Gastroesophageal sphincter (tissue), 4 donors: ENCODE results near the gene MRO. TPM values are rescaled to one million over a fixed set of nuclear protein-coding genes. Genes with fewer than 3 reads are reported as not detected.
"Not testable (repeated sequence)": the region's sequence is repeated elsewhere in the genome, so short reads cannot be mapped to it uniquely, and the experiment has no call there.

ENCODE experiments used
- ATAC-seq: fragments of 150-250 bp; one replicate; pipeline ENCODE4 v1.9.1; 2016; ENCODE audit warnings: mild to moderate bottlenecking, moderate library complexity
- H3K27ac ChIP-seq, 4 donors: fragments of 200-600 bp; sonication (generic) in 3 of 4; 1 replicate in 3 of 4; 2 replicates in 1 of 4; pipeline ENCODE4 v1.5.1; 2016 to 2019
- H3K27me3 ChIP-seq: fragments of 200-600 bp; sonication (generic); one replicate; pipeline ENCODE4 v1.5.1; 2019
- H3K36me3 ChIP-seq, 2 donors: fragments of 200-600 bp; sonication (generic); one replicate each; pipeline ENCODE4 v1.5.1; 2019; ENCODE audit warnings: control low read depth in 1 of 2
- H3K4me1 ChIP-seq, 3 donors: fragments of 200-600 bp; sonication (generic); 1 replicate in 2 of 3; 2 replicates in 1 of 3; pipeline ENCODE4 v1.5.1; 2016 to 2019; ENCODE audit warnings: control low read depth in 2 of 3
- H3K4me3 ChIP-seq, 2 donors: fragments of 200-600 bp; sonication (generic); one replicate each; pipeline ENCODE4 v1.5.1; 2019; ENCODE audit warnings: mild to moderate bottlenecking in 1 of 2, moderate library complexity in 1 of 2
- H3K9me3 ChIP-seq, 3 donors: fragments of 200-600 bp; sonication (generic); one replicate each; pipeline ENCODE4 v1.5.1; 2017 to 2019; ENCODE audit warnings: control low read depth in 2 of 3
- EP300 ChIP-seq: sonication (generic); formaldehyde crosslinking; IDR thresholded peaks from one replicate; pipeline ENCODE4 v1.6.1; 2017; ENCODE audit warnings: antibody characterized with exemption, mild to moderate bottlenecking
- POLR2A ChIP-seq, 2 donors: fragments of 450-650 bp; IDR thresholded peaks; one replicate each; pipeline ENCODE4 v1.6.1; 2017; ENCODE audit warnings: antibody characterized with exemption in 2 of 2, mild to moderate bottlenecking in 2 of 2, moderate library complexity in 1 of 2
- POLR2AphosphoS5 ChIP-seq: sonication (generic); formaldehyde crosslinking; IDR thresholded peaks from one replicate; pipeline ENCODE4 v1.6.1; 2017; ENCODE audit warnings: antibody characterized with exemption
- WGBS, 2 donors: methylation state at CpG; one replicate each; pipeline ENCODE4 v1.1.5; 2018; ENCODE audit warnings: low coverage in 1 of 2; 5-methylcytosine and 5-hydroxymethylcytosine counted together
- total RNA-seq, 4 donors: library from RNA; depleted of rRNA; stranded (reverse); fragments of >200 nt; gene quantifications; one replicate each; pipeline ENCODE4 v1.1.0, GENCODE V29; 2016
- TF ChIP-seq, protein P1 (sequence below), 4 experiments: fragments of 200-600 bp in 2 of 4; fragments of 450-650 bp in 2 of 4; sonication (generic) in 1 of 4; IDR thresholded peaks; one replicate each; pipeline ENCODE4 v1.5.1; 2017 to 2019; ENCODE audit warnings: antibody characterized with exemption in 4 of 4, mild to moderate bottlenecking in 2 of 4, moderate library complexity in 2 of 4

Gene MRO
- total RNA-seq, 4 donors from 2014 or later: 0.16 to 0.94 (median 0.31) TPM; not detected in 1

DNA sequence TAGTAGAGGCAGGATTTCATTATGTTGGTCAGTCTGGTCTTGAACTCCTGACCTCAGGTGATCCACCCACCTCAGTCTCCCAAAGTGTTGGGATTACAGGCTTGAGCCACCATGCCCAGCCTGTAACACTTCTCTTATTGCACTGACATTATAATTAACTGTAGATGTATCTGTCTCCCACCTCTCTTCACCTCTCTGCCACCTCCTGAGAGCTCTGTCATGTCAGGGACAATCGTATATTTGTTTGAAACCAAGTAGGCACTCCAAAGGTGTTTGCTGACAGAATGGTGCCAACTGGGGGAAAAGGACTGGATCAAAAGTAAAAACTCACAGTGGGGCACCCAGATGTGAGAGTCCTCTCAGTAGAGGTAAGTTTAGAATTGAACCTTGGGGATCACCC lies 41.8 kb upstream of the MRO start:
- WGBS, 2 donors: 77% methylated on average over 1 of the region's 1 CpG; no CpG with 5 or more reads in 1 of the 2 donors
- H3K27me3 ChIP-seq: no peaks in the 10 kb centered on the region
- no peak for TF ChIP-seq POLR2AphosphoS5
- no peak overlapping the region for H3K4me3 ChIP-seq
- ATAC-seq: no peak
- no peaks in the 10 kb centered on the region for H3K9me3 ChIP-seq
- peaks cover 0 to 19% (median 0%) of the 10 kb centered on the region in 3 donors for H3K4me1 ChIP-seq
- no peak overlapping the region for H3K27ac ChIP-seq
- no peaks in the 10 kb centered on the region for H3K36me3 ChIP-seq

DNA sequence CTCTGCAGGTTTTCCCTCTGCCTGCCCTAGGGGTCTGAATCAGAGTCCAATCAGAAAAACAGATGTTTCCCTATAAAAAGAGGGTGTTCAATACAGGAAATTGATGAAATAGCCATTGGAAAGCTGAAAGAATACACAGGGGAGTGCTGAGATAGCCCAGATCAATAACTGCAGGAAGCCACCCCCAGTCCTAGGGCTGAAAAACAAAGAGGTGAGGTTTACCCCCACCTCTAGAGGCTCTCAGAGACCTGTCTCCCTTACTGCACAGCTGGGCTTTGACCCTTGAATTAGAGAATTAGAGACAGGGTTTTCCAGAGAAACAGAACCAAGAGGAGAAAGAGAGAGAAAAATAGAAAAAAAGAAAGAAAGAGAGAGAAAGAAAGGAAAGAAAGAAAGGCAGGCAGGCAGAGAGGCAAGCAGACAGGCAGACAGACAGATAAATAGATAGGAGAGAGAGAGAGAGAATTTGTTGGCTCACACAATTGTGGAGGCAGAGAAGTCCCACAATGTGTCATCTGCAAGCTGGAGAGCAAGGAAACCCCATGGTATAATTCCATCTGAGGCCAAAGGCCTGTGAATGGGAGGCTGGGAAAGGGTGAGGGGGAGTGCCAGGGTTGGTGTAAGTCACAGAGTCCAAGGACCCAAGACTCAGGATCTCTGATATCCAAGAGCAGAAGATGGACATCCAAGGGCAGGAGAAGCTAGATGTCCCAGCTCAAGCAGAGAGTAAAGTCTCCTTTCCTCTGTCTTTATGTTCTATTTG lies 40.2 kb upstream of the MRO start:
- Histone ChIP-seq H3K27me3 (no peaks in the 10 kb centered on the region), H3K27ac (no peak overlapping the region), H3K4me3 (no peak overlapping the region), H3K9me3 (no peaks in the 10 kb centered on the region), H3K36me3 (no peaks in the 10 kb centered on the region), H3K4me1 (peaks cover 0 to 17% (median 0%) of the 10 kb centered on the region in 3 donors)
- no peak for TF ChIP-seq POLR2A (IDR thresholded peaks at IDR 0.05)
- TF ChIP-seq, protein P1, sequence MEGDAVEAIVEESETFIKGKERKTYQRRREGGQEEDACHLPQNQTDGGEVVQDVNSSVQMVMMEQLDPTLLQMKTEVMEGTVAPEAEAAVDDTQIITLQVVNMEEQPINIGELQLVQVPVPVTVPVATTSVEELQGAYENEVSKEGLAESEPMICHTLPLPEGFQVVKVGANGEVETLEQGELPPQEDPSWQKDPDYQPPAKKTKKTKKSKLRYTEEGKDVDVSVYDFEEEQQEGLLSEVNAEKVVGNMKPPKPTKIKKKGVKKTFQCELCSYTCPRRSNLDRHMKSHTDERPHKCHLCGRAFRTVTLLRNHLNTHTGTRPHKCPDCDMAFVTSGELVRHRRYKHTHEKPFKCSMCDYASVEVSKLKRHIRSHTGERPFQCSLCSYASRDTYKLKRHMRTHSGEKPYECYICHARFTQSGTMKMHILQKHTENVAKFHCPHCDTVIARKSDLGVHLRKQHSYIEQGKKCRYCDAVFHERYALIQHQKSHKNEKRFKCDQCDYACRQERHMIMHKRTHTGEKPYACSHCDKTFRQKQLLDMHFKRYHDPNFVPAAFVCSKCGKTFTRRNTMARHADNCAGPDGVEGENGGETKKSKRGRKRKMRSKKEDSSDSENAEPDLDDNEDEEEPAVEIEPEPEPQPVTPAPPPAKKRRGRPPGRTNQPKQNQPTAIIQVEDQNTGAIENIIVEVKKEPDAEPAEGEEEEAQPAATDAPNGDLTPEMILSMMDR (IDR thresholded peaks at IDR 0.05): no peak
- TF ChIP-seq POLR2AphosphoS5: no peak
- ATAC-seq: no peak

DNA sequence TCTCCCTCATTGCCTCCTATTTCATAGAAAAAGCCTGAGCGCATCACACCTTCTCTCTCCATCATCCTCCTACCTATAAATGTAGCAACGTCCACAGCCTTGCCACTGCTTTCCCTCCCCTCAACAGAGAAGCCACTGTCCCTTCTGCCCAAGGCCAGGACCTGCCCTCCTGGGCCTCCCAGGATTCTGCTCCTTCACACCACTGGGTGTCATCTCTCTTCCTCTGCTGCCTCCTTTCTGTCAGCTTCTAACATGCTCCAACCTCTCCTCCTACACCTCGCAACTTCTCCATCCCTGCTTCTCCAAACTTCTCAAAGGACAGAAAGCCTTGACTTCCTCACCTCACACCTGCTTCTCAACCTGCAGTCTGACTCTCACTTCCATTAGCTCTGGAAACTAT lies 37.9 kb upstream of the MRO start:
- Histone ChIP-seq H3K27me3 (no peaks in the 10 kb centered on the region), H3K4me3 (no peak overlapping the region), H3K4me1 (peaks cover 0 to 3% (median 0%) of the 10 kb centered on the region in 3 donors), H3K9me3 (no peaks in the 10 kb centered on the region), H3K27ac (no peak overlapping the region), H3K36me3 (no peaks in the 10 kb centered on the region)
- TF ChIP-seq, protein P1 (IDR thresholded peaks at IDR 0.05): no peak
- TF ChIP-seq POLR2A (IDR thresholded peaks at IDR 0.05) (no peak), POLR2AphosphoS5 (no peak), EP300 (no peak)
- ATAC-seq: no peak
- WGBS, 2 donors: 74 to 100% methylated on average over 2 to 3 of the region's 3 CpGs

DNA sequence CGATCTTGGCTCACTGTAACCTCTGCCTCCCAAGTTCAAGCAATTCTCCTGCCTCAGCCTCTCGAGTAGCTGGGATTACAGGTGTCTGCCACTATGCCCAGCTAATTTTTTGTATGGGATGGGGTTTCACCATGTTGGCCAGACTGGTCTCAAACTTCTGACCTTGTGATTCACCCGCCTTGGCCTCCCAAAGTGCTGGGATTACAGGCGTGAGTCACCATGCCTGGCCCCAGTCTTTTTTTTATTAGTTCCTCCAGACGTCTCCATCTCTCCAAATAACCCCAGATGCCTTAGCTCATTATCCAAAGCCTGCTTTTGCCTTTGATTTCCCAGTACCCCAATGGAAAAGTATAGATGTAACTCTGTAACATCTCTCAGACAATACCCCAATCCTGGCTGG lies 37.4 kb upstream of the MRO start:
- 26 to 41% methylated on average over 3 of the region's 5 CpGs for WGBS, 2 donors
- H3K9me3 ChIP-seq, H3K4me1 ChIP-seq, H3K27me3 ChIP-seq, H3K4me3 ChIP-seq, H3K36me3 ChIP-seq, H3K27ac ChIP-seq, ATAC-seq: not testable (repeated sequence)

DNA sequence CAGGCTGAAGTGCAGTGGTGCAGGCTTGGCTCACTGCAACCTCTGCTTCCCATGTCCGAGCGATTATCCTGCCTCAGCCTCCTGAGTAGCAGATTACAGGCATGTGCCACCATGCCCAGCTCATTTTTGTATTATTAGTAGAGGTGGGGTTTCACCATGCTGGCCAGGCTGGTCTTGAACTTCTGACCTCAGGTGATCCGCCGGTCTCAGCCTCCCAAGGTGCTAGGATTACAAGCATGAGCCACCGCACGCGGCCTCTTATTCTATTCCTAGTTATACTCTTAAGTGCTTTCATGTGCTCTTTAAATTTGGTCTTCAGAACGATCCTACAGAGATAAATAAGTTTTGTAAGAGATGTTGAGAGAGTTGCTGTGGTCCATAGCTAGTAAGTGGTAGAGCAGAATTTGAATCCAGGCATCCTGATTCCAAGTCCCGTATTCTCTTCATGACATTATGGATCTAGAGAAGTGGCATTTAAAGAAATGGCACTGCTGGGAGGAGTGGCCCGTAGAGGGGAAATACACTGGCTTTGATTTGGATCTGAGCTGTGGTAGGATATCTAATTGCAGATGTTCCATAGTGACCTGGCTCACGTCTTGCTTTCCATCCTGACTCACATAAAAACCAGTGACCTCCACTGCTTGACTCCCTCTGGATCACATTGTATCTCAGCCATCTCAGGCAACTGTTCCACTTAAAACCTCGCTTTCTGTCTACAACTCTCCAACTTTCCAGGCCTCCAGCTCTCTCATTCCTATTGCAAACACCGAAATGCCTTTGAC lies 36.4 kb upstream of the MRO start:
- no peaks in the 10 kb centered on the region for H3K4me1 ChIP-seq
- H3K4me3 ChIP-seq: no peak overlapping the region
- no peaks in the 10 kb centered on the region for H3K9me3 ChIP-seq
- TF ChIP-seq POLR2A (IDR thresholded peaks at IDR 0.05) (no peak), EP300 (no peak), POLR2AphosphoS5 (no peak)
- TF ChIP-seq, protein P1 (IDR thresholded peaks at IDR 0.05): no peak
- no peak overlapping the region for H3K27ac ChIP-seq
- 87 to 89% methylated on average over 6 to 12 of the region's 13 CpGs for WGBS, 2 donors
- no peak for ATAC-seq
- no peaks in the 10 kb centered on the region for H3K27me3 ChIP-seq
- no peaks in the 10 kb centered on the region for H3K36me3 ChIP-seq

DNA sequence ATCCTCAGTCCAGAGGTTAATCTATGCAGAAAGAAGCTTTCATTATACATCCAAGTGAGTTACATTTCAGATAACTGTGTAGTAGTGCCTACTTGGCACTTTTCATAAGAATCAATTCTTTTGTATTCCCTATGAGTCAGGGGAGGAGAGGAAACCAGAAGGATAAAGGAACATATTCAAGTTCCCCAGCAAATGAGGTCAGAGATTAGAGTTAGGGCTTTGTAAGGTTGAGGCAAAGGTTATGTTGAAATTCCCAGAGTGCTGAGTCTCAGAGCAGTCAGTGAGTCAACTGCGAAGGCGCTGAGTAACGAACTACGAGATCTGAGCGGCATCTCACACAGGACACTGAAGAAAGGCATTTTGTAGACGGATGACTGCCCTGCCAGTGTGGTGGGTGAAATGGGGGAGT lies 34.1 kb upstream of the MRO start:
- H3K27me3 ChIP-seq: no peaks in the 10 kb centered on the region
- no peaks in the 10 kb centered on the region for H3K36me3 ChIP-seq
- peak; percentile 68 for ATAC-seq
- H3K9me3 ChIP-seq: no peaks in the 10 kb centered on the region
- no peak for TF ChIP-seq EP300
- TF ChIP-seq POLR2A (IDR thresholded peaks at IDR 0.05): no peak
- no peak for TF ChIP-seq POLR2AphosphoS5
- TF ChIP-seq, protein P1 (IDR thresholded peaks at IDR 0.05): no peak
- WGBS, 2 donors: 80 to 86% methylated on average over 5 to 6 of the region's 6 CpGs
- no peak overlapping the region for H3K4me3 ChIP-seq
- no peak overlapping the region for H3K27ac ChIP-seq
- H3K4me1 ChIP-seq: no peaks in the 10 kb centered on the region
